Stimulated activated naive CD4-positive, alpha-beta T cell (primary cell): ENCODE measurements around the gene PRRC2B.

Experiments used
- DNase-seq, 6 experiments: peaks; one replicate each; lab custom pipeline; 2025; lab: John Stamatoyannopoulos, UW

PRRC2B gene

DNA sequence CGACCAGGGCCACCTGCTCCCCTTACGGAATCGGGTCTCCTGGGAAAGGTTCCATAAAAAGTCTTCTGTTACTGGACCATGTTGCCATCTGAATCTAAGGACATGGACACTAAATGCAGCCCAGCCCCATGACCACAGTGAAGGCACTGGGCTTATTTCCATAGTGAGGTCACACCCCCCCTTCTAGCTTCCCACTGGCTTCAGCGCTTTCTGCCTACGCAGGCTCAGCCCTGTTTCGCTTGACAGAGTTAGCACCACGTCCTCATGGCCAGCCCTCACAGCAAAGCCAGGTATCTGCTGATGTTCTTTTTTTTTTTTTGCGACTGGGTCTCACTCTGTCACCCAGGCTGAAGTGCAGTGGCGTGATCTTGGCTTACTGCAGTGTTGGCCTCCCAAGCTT lies 123.0 kb downstream of the PRRC2B start:
- no peak for DNase-seq

DNA sequence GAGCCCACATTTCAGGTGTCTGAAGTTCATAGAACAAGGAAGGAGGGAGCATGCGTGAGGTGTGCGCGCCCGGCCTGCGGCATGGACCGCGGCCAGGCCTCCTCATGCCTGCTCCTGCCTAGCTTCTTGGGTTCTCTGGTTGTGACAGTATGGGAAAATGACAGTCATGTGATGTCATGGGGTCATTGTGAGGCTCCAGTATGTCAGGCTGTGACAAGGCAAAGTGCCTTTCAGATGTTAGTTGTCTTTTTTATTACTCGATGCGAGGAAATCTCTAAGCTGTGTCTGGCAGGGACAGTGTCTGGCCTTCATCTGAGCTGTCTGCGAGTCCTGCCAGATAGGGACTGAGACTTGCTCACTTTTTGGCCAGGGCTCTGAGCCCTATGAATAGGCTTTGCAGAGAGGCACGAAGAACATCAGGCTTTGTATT lies 123.9 kb downstream of the PRRC2B start:
- DNase-seq, result no peak

DNA sequence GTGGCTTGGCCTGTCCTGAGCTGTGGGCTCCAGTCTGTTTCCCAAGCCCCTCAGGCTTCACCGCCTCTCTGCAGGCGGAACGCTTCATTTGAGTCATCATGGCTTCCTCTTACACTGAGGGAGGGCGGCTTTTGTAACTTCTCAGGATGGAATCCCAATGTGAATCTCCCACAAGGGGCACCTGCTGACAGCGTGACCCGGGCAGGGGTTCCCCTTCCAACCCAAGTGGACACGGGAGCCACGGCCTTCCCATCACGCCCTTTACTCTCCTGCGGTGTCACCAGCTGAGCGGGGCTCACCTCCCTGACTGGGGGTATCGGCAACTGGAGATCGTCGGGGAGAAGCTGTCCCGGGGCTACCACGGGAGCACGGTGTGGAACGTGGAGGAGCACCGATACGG lies 124.7 kb downstream of the PRRC2B start:
- no peak for DNase-seq

DNA sequence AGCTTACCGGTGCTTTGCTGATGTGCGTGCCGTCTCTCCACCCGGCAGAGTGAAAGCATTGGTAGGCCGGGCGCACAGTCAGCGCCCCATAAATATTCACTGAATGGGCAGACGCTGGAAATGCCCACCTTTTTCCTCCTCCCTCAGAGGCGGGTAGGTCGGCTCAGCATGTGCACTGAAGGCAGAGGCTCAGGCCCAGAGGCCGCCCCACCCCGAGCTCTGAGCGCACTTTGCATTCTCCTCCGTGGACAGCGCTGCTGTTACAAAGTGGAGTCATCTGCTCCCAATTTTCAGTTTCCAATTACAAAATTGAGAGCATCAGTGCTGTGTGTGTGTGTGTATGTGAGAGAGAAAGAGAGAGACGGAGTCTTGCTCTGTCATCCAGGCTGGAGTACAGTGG lies 126.6 kb downstream of the PRRC2B start:
- DNase-seq, result no peak

DNA sequence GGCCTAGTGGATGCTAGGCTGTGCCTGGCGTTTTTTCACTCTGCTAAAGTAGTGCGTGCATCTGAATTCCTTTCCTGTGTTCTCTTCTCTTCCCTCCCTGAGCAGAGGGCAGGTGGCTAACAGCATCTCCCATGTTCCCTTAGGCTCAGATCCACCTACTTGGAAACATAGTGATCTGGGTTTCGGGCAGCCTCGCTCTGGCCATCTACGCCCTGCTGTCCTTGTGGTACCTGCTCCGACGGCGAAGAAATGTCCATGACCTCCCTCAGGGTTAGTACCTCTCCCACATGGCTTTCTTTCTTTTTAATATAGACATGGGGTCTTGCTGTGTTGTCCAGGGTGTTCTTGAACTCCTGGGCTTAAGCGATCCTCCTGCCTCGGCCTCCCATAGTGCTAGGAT lies 127.3 kb downstream of the PRRC2B start:
- no peak for DNase-seq

DNA sequence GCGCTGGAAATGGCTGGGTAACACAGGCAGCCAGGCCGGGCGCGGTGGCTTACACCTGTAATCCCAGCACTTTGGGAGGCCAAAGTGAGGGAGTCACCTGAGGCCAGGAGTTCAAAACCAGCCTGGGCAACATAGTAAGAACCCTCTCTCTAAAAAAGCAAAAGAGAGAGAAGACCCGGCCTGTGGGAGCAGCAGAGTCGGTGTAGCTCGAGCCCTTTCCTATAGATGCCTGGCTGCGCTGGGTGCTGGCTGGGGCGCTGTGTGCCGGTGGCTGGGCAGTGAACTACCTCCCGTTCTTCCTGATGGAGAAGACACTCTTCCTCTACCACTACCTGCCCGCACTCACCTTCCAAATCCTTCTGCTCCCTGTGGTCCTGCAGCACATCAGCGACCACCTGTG lies 127.9 kb downstream of the PRRC2B start:
- DNase-seq, result no peak

DNA sequence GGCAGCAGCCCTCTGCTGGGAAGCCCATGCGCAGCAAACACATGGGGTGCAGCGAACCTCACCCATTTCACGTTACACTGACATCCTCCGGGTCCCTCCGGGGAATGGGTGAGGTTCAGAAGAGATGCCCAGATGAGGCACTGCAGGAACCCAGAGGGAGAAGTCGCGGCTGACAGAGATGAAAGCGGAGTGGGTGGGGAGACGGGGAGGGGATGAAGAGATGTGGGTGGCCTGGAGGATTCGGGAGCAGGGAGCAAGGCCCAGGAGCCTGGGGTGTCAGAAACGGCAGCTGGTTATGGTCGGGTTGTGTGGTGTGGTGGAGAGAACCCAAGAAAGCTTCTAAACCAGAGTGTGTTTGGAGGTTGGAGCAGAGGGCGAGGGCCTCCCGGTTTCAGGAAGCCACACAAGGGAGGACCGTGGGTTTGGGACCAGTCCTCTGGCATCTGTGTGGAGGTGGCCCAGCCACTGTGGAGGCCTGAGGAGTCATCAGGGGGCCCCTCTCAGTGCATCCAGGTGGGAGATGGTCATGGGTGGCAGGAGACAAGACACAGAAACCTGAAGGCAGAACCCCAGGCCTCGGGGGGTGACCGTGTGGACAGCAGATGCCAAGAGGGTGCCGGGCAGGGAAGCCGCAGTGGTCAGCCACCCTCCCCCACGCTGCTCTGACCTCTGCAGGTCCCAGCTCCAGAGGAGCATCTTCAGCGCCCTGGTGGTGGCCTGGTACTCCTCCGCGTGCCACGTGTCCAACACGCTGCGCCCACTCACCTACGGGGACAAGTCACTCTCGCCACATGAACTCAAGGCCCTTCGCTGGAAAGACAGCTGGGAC lies 128.6 kb downstream of the PRRC2B start:
- DNase-seq, result no peak

DNA sequence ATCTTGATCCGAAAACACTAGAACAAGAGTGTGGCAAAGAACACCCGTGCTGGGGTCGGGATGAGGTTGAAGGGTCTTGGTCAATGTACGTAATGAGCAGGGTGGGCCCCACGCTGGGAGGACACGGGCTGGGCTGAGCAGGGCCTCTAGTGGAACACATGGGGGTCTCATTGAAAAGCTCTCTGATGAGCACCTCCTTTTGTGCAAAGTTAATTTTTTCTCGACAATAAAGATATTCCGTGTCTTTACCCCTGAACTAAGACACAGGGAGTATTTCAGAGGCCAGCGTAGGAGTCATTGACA lies 129.2 kb downstream of the PRRC2B start:
- DNase-seq, result no peak

DNA sequence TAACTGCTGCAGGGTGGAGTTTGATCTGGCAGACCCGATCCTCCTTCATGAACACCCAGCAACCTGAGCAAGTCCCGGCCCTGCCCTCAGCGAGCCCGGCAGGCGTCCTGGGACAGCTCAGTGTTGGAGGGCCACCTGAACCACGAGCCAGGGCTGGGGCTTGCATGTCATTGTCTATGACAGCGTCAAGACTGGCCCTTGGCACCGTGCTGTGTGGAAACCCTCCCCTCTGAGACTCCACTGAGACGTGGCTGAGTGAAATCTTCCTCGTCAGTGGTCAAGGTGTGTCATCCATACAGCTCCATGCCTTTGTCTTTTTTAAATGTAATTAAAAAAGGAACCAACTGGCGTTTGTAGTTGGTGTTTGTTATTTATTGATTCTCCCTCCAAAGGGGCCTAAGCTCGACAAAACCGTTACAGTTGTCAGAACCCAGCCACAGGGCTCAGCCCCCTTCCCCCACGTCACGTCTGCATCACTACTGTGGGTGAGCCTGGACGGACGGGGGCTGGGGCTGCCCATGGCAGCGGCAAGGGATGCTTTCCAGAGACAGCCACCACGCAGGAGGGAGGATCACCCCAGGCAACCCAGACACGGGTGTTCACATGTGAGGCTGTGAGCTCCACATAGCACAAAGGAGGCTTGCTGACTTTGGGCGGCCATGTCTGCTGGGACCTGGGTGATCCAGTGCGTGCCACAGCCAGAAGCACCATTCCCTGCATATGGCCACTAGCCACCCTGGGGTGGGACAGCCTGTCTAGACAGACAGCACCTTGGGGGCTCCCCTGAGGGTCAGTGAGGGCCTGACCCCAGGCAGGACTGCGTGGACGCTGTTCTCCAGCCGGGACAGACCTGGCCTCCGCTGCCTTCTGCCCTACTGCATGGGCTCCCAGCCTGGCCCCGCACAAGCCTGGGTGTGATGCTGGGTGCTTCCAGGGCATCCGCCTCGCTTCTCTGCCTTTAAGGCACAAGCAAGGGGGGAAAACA lies 129.9 kb downstream of the PRRC2B start:
- no peak for DNase-seq

DNA sequence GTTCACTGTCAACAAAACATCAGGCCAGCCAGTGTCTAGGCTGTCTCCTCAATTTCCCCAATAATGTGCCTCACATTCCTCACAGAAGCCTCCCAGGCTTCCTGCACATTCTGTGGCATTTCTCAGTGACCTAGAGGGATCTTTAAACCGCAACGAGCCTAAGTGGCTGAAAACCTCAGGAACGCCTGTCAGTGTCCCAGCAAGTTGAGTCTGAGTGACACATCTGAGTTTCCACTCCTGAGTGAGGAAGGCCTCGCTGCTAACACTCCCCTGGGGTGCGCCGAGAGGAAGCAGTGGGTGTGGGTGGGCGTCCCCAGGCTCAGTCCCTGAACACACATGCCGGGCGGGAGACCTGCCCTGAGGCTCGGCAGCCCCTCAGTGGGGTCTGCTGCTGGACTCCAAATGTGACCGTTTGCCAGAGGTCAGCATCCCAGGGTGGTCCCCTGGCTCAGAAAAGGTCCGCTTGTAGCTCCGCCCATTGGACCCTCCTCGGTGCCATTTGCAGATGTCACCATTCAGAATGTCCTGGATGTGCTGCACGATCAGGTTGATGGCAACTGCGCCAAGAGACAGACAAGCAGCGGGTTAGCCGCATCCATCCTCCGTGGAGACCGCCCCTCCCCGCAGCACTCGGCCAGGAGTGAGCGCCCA lies 130.9 kb downstream of the PRRC2B start:
- no peak for DNase-seq

DNA sequence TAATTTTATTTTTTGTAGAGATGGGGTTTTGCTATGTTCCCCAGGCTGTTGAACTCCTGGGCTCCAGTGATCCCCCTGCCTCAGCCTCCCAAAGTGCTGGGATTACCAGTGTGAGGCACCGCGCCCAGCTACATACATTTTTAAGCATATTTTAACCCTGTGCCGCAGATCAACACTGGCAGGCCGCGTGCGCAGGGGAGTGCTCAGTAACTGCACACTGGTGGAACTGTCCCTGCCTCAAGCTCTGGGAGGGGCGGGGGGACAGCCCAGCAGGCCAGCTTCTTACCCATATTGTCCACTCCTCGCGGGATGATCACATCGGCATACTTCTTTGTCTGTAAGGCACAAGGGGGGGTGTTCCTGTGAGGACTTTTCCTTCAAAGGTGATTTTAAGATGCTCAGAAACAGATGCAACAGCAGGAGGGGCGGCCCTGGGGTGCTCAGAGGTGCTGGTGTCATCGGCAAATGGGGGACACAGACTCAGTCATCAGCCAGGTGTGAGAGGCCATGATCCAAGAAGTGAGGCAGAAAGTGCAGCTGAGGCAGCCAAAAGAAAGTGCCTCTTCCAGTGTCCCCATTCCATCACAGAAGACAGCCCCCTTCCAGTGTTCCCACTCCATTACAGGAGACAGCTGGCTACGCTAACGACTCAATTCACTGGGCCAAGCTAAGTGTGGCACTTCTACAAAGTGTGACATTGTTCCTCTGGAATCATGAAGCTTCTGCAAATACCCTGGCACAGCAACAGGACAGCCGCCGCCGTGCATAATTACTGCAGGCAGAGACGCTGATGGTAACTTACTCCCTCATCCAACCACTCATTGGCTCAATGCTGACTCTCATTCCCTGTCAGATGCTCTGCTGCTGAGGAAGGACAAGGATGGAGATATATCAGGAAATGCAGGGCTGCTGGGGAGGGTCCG lies 132.0 kb downstream of the PRRC2B start:
- DNase-seq, result no peak

DNA sequence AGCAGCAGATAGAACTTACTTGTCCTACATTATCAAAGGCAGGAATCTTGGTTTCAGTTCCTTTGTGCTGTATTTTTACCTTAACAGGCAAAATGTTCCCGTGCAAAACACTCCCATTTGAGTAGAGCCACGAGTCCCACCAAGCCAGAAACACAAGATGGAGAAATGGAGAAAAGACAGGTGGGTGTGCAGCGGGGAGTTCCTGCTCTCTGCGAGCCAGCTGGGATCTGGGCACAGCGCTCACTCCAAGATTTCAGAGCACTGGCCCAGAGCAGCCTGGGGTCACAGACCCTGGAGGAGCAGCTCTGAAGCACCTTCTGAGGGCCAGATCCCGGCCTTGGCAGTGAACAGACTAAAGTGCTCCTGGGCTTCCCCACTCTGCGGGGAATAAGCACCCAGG lies 134.3 kb downstream of the PRRC2B start:
- no peak for DNase-seq

DNA sequence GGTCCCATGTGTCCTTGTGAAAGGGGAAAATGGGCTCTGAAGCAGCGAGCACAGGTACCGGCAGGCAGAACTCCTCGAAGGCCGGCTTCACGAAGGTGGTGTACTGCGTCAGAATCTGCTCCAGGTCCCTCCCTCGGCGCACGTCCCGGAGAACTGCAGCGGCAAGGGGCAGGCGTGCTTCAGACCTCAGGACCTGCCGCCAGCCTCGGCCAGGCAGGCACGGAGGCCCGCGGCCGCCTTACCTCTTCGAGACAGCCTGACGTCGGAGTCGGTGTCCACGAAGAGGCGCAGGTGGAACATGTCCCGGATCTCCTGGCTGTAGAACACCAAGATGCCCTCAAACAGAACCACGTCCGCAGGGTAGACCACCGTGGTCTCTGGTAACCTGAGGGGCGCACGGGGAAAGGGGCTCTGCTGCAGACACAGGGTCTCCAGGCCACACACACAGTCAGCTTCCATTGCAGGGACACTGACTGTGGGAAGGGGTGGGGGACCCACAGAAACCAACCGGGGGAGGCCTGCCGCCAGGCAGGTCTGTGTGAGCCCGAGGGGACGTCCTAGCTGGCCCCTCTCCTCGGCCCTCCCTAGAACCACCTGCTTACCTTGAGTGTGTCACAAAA lies 135.1 kb downstream of the PRRC2B start:
- DNase-seq, result no peak

DNA sequence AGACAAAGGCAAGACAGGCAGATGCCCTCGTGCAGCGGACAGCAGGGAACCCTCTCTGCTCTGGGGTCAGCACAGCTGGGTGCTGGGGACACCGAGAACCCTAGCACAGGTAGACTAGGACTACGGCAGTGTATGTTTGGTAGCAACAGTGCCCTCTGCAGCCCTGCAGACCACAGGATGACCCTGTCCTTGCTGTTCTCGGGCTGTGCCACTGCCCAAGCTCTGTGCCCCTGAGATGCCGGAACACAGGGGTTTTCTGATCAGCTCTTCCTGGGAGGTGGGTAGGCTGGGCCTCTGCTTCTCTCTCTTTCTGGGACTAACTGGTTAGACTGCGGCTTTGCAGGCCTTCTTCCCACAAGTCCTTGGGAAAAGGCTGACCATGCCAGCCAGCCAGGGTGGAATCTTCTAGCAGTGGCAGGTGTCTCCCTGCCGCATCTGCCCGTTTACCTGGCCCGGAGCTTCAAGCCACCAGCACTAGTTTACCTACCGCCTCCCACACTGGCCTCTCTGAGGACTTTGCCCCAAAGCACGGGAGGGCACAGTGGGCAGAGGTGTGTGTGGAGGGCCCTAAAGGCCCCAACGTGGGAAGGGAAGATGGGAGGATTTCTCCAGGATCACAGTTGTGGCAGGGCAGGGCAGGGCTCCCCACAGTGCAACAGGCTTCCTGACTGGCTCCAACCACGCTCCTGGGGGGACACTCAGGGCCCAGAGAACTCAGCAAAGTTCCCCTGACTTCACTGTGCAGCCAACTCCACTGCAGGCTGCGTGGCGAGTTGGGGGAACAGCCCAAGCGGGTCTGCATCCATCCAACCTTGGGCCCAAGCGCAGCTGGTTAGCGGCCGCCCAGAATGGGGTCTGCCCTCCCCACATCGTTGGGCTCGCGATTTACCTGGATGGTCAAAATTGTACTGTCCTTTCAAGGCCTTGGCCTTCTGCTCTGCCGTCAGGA lies 136.0 kb downstream of the PRRC2B start:
- DNase-seq, result no peak

DNA sequence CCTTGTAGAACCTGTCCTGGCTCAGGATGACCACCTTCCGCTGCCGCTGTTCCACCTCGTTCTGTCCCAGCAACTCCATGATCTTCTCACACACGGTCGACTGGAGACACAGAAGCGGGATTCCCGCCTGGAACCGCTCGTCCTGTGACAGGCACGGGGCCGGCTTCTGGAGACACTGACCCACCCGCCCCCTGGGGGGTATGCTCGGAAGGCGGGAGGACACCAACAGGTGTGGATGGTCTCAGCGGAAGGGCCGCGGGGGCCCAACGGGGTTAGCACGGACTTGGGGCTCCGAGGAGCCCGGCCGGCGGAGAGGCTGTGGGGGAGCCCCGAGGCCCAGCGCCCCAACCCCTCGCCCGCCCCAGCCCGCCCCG lies 136.6 kb downstream of the PRRC2B start:
- no peak for DNase-seq

DNA sequence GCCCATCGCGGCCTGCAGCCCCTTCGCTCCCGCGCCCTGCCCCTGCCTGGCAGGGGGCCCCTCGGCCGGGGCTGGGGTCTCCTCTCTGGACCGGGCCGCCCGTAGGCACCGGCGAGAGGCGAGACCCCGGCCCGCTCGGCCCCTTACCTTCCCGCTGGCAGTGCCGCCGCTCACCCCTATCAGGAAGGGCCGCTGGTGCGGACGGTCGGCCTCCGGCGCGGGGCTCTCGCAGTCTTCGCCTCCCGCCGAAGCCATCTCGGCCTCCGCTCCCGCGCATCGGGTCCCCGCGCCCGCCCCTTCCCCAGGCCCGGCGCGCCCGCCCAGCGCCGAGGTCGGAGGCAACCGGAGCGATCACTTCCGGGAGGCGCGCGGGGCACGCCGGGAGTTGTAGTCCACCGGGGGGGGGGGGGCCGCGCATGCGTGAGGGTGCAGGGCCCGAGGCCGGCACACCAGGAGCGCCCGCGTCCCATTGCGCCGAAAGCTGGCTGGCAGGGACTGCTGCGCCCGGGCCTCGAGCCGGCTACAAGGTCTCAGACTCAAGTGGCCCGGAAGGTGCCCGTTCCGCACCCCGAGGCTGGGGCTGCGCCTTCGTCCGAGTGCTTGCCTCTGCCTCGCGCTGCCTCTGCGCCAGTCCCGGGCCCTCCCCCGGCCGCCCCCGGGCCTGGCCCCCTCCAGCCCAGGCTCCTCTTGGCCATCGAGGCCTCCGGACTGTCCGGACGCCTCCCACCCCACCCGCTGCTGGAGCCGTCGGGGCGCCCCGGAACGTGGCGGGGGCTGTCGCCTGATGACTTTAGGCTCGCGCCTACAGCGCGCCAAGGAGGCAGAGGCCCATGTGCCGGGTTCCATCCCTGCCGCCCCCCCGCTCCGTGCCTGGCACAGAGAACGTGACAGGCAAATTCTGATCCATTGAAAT lies 137.3 kb downstream of the PRRC2B start, which contains the start of gene UCK1:
TSS of gene UCK1 (minus strand) at position 344 of the 913 bp plus-strand sequence. CDS start at position 255, 89 bp downstream.
- peak; percentile 41 to 76 (median 73) for DNase-seq

DNA sequence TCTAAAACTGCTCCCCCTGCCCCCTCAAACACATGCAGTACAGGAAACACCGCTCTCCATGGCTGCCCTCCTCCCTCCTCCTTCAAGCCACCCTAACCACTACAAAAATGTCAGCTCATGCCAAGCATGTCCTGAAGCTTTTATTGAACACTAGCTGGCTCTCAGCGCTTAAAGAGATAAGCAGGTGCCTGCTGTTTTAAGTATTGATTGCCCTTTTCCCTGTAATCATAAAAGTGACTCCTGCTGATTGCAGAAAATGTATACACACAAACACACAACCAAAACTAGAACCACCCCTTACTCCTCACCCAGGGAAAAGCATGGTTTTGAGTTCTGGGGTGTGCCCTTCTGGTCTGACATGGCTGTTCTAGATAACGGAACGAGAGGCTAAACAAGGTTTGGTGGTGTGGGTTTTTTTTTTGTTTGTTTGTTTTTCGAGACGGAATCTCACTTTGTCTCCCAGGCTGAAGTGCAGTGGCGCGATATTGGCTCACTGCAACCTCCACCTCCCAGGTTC lies 140.9 kb downstream of the PRRC2B start:
- peak in 4 of 6 experiments; percentile 15 to 62 (median 52) for DNase-seq

DNA sequence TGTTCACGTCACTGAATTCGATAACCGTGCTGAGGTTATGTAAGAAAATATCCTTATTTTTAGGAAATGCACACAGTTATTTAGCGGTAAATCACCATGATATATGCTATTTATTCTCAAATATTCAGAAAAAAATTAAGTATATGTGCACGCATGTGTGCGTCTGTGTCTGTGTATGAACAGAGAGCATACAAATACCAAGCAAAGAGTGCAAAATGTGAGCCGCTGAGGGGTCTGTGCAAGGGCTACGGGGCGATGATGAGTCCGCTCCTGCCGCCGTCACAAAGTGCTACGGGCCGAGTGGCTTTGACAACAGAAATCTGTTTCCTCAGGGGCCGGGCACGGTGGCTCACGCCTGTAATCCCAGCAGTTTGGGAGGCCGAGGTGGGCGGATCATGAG lies 144.1 kb downstream of the PRRC2B start:
- DNase-seq, result no peak
